K562 (cell line): ENCODE results near the gene TLNRD1. TPM values are rescaled to one million over a fixed set of nuclear protein-coding genes. Genes with fewer than 3 reads are reported as not detected.

Experiments used
- ARID1B ChIP-seq: fragments of 450-650 bp; IDR thresholded peaks from 2 replicates; pipeline ENCODE4 v1.6.1; 2016; ENCODE audit warnings: antibody characterized with exemption, mild to moderate bottlenecking, inconsistent platforms
- BHLHE40 ChIP-seq: IDR thresholded peaks from 2 replicates; pipeline ENCODE4 v1.6.1; 2011; ENCODE audit warnings: low read length, improper control_type of control experiment
- CHD7 ChIP-seq: fragments of 200-600 bp; sonication (generic); IDR thresholded peaks from one replicate; pipeline ENCODE4 v1.6.1; 2012; ENCODE audit warnings: mild to moderate bottlenecking, low read depth, low read length, inconsistent platforms
- CREM ChIP-seq: IDR thresholded peaks from 2 replicates; pipeline ENCODE4 v1.6.1; 2014; ENCODE audit warnings: antibody characterized with exemption, low read depth
- MYNN ChIP-seq, 2 experiments: sonication (generic); formaldehyde crosslinking in 1 of 2; IDR thresholded peaks; 2 replicates each; pipeline versions ENCODE4 v1.5.0 to v1.6.1; 2016 to 2020; ENCODE audit warnings: antibody characterized with exemption in 1 of 2, missing genetic modification reagents in 1 of 2
- NRF1 ChIP-seq, 2 experiments: fragments of 450-650 bp; IDR thresholded peaks in 1 of 2; conservative IDR thresholded peaks in 1 of 2; 2 replicates each; pipeline ENCODE4 v1.6.1; 2014; ENCODE audit warnings: mild to moderate bottlenecking in 2 of 2
- SMARCE1 ChIP-seq: fragments of 450-650 bp; IDR thresholded peaks from 2 replicates; pipeline ENCODE4 v1.7.1; 2016; ENCODE audit warnings: mild to moderate bottlenecking
- TFAP4 ChIP-seq: sonication (generic); formaldehyde crosslinking; IDR thresholded peaks from 2 replicates; pipeline ENCODE4 v1.8.0; 2022; ENCODE audit warnings: missing genetic modification reagents, mild to moderate bottlenecking, moderate library complexity, borderline replicate concordance
- ZNF175 ChIP-seq: fragments of 200-800 bp; sonication (Bioruptor generic); IDR thresholded peaks from 2 replicates; pipeline ENCODE4 v1.6.1; 2016; ENCODE audit warnings: low read depth, mild to moderate bottlenecking, missing genetic modification characterization, missing compliant biosample characterization
- ZNF184 ChIP-seq: sonication (generic); formaldehyde crosslinking; IDR thresholded peaks from 2 replicates; pipeline ENCODE4 v1.5.0; 2020; ENCODE audit warnings: missing genetic modification reagents
- polyA plus RNA-seq, 8 experiments: library from polyadenylated mRNA; depleted of rRNA in 4 of 8; stranded (reverse) in 5 of 8; unstranded in 3 of 8; fragments of >200 nt; fragmentation: Nextera tagmentation in 2 of 8; fragmentation: Illumina TruSeq in 1 of 8; extraction: Ambion mirVana in 2 of 8; extraction: Trizol in 1 of 8; gene quantifications; 2 replicates each; pipeline versions ENCODE4 v1.2.1 to v1.2.3, GENCODE V29; 2011 to 2014; ENCODE audit warnings: inconsistent platforms in 1 of 8, missing spikeins in 1 of 8
- total RNA-seq, 7 experiments: library from RNA; depleted of rRNA in 6 of 7; stranded (reverse); fragments of >200 nt in 6 of 7; fragmentation: Illumina TruSeq in 2 of 7; extraction: Trizol in 2 of 7; gene quantifications; 2 replicates each; pipeline versions ENCODE4 v1.2.1 to v1.2.3, GENCODE V29; 2011 to 2021; ENCODE audit warnings: low replicate concordance in 1 of 7
- TF ChIP-seq, protein P1 (sequence below): fragments of 150-350 bp; IDR thresholded peaks from 2 replicates; pipeline ENCODE4 v1.6.1; 2014; ENCODE audit warnings: low read depth, mild to moderate bottlenecking, low read length, borderline replicate concordance

The TLNRD1 gene
- total and polyA plus RNA-seq, 9 of the 15 experiments (the other 6 are each of a cell fraction or from before 2014, with no cell fraction given) = 1.1 to 33.1 (median 5.7) TPM

DNA sequence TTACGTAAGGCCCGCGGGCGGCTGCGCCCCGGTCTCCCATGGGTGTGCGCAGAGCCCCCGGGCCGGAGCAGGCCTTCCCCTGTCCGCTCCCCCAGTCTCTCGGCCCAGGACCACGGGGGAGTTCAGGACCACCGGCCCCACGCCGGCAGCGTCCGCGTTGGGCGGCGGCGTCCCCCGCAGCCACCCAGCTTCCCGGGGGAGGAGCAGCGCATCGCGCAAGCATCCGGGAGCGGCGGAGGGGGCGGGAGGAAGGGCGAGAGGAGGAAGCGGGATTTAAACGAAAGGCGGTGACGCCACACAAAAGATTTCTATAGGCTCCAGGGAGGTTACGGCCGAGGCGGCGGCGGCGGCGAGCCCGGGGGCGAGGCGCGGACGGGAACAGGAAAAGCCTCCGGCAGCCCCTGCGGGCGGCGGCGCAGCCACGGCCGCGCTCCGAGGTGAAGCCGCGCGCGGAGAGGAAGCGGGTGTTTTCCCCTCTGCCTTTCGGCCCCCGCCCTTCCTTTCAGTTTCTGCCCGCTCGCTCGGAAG, at the start of gene TLNRD1 (continued):
- TF ChIP-seq ZNF184 (CRISPR knock-in tag) (no peak), BHLHE40 (no peak), MYNN (IDR thresholded peaks at IDR 0.05) (peak; percentile 2; the same call in 1 of the 2 replicates), MYNN (CRISPR knock-in tag; IDR thresholded peaks at IDR 0.05) (no peak), CHD7 (no peak), CREM (peak; percentile 72), ZNF175 (CRISPR knock-in tag) (no peak), ARID1B (0 out of 2 replicates have a peak, but pooled peaks have one; percentile 14), SMARCE1 (0 out of 2 replicates have a peak, but pooled peaks have one; percentile 4), NRF1 (conservative IDR thresholded peaks at IDR 0.05 in 1 of 2, IDR thresholded peaks at IDR 0.05 in 1 of 2) (peak; percentile 59 to 67), TFAP4 (CRISPR knock-in tag) (peak; percentile 56; the same call in 1 of the 2 replicates)
- TF ChIP-seq, protein P1, sequence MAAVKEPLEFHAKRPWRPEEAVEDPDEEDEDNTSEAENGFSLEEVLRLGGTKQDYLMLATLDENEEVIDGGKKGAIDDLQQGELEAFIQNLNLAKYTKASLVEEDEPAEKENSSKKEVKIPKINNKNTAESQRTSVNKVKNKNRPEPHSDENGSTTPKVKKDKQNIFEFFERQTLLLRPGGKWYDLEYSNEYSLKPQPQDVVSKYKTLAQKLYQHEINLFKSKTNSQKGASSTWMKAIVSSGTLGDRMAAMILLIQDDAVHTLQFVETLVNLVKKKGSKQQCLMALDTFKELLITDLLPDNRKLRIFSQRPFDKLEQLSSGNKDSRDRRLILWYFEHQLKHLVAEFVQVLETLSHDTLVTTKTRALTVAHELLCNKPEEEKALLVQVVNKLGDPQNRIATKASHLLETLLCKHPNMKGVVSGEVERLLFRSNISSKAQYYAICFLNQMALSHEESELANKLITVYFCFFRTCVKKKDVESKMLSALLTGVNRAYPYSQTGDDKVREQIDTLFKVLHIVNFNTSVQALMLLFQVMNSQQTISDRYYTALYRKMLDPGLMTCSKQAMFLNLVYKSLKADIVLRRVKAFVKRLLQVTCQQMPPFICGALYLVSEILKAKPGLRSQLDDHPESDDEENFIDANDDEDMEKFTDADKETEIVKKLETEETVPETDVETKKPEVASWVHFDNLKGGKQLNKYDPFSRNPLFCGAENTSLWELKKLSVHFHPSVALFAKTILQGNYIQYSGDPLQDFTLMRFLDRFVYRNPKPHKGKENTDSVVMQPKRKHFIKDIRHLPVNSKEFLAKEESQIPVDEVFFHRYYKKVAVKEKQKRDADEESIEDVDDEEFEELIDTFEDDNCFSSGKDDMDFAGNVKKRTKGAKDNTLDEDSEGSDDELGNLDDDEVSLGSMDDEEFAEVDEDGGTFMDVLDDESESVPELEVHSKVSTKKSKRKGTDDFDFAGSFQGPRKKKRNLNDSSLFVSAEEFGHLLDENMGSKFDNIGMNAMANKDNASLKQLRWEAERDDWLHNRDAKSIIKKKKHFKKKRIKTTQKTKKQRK = no peak
